ENCODE results near the gene TPK1.

DNA sequence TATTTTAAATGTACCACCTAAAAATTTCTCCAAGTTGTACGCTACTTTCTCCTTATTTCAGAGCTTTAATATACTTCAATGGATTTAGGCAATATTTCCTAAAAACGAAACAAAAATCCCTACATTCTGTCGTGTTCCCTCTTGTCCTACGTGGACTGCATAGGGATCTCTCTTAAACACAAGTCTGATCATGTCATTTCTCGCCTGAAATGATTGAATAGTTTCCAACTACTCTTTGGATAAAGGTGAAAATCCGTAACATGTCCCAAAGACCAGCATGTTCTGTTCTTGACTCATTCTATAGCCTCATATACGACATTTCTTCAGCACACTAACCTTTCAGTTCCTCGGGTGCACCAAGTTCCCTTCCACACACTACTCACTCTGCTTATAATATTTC is 17.7 kb upstream of the TPK1 start:
- TF ChIP-seq, protein P1, sequence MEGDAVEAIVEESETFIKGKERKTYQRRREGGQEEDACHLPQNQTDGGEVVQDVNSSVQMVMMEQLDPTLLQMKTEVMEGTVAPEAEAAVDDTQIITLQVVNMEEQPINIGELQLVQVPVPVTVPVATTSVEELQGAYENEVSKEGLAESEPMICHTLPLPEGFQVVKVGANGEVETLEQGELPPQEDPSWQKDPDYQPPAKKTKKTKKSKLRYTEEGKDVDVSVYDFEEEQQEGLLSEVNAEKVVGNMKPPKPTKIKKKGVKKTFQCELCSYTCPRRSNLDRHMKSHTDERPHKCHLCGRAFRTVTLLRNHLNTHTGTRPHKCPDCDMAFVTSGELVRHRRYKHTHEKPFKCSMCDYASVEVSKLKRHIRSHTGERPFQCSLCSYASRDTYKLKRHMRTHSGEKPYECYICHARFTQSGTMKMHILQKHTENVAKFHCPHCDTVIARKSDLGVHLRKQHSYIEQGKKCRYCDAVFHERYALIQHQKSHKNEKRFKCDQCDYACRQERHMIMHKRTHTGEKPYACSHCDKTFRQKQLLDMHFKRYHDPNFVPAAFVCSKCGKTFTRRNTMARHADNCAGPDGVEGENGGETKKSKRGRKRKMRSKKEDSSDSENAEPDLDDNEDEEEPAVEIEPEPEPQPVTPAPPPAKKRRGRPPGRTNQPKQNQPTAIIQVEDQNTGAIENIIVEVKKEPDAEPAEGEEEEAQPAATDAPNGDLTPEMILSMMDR (IDR thresholded peaks at IDR 0.05) = no peak
- TF ChIP-seq EP300 (IDR thresholded peaks at IDR 0.05) (no peak), POLR2AphosphoS5 (IDR thresholded peaks at IDR 0.05) (no peak), POLR2A (IDR thresholded peaks at IDR 0.05) (no peak)

Measured in upper lobe of left lung (tissue), 4 donors.